ENCODE results near the gene PIP5KL1.

GRCh38 chr9:127907867-127908659, 22.5 kb downstream of the PIP5KL1 start:
- TF ChIP-seq TCF12 (IDR thresholded peaks at IDR 0.05; ENCODE audit: low read depth), result no peak
- no peak for TF ChIP-seq YY1 (IDR thresholded peaks at IDR 0.05; ENCODE audit: low read depth)
- no peak for TF ChIP-seq EP300 (IDR thresholded peaks at IDR 0.05; ENCODE audit: borderline replicate concordance)
- no peak for TF ChIP-seq MAX (IDR thresholded peaks at IDR 0.05)
- TF ChIP-seq CEBPB (IDR thresholded peaks at IDR 0.05), result no peak
- TF ChIP-seq REST (IDR thresholded peaks at IDR 0.05; ENCODE audit: low read depth), result no peak
- no peak for TF ChIP-seq CREB1 (IDR thresholded peaks at IDR 0.05; ENCODE audit: low read depth)
- no peak for TF ChIP-seq TAF1 (IDR thresholded peaks at IDR 0.05; ENCODE audit: low read depth)
- no peak for TF ChIP-seq FOXM1 (IDR thresholded peaks at IDR 0.05; ENCODE audit: borderline replicate concordance, low read depth)
- no peak for TF ChIP-seq RAD21 (IDR thresholded peaks at IDR 0.05; ENCODE audit: low read depth)
- no peak for TF ChIP-seq ZBTB7A (IDR thresholded peaks at IDR 0.05; ENCODE audit: low read depth)
